KMS-11 (cell line): ENCODE results near the gene ARPC5L.

Source experiments
- H2AFZ ChIP-seq: fragments of 200-600 bp; sonication (generic); 2 replicates; pipeline ENCODE4 v1.6.1; 2016; ENCODE audit warnings: antibody characterized with exemption, mixed run types, low read depth
- H3K27ac ChIP-seq: fragments of 200-600 bp; sonication (generic); 2 replicates; pipeline ENCODE4 v1.6.1; 2016; ENCODE audit warnings: mild to moderate bottlenecking, mixed run types
- H3K27me3 ChIP-seq: fragments of 200-600 bp; sonication (generic); 2 replicates; pipeline ENCODE4 v1.6.1; 2017; ENCODE audit warnings: mild to moderate bottlenecking, low read depth, mixed run types, moderate library complexity; ENCODE audit not compliant: insufficient read depth
- H3K36me3 ChIP-seq: fragments of 200-600 bp; sonication (generic); 2 replicates; pipeline ENCODE4 v1.6.1; 2017; ENCODE audit warnings: mild to moderate bottlenecking, mixed run types; ENCODE audit not compliant: insufficient read depth
- H3K4me1 ChIP-seq: fragments of 200-600 bp; sonication (generic); 2 replicates; pipeline ENCODE4 v1.6.1; 2016; ENCODE audit warnings: mild to moderate bottlenecking, low read depth, mixed run types; ENCODE audit not compliant: poor library complexity, severe bottlenecking
- H3K4me2 ChIP-seq: fragments of 200-600 bp; sonication (generic); 2 replicates; pipeline ENCODE4 v1.7.0; 2016; ENCODE audit warnings: mild to moderate bottlenecking, mixed run types
- H3K4me3 ChIP-seq: fragments of 200-600 bp; sonication (generic); IDR thresholded peaks from 2 replicates; pipeline ENCODE4 v1.6.1; 2017; ENCODE audit warnings: low read depth, low read length, mixed read lengths; ENCODE audit not compliant: insufficient read depth
- H3K79me2 ChIP-seq: fragments of 200-600 bp; sonication (generic); 2 replicates; pipeline ENCODE4 v1.6.1; 2016; ENCODE audit warnings: low read depth, mixed run types; ENCODE audit not compliant: insufficient read depth
- H3K9ac ChIP-seq: fragments of 200-600 bp; sonication (generic); 2 replicates; pipeline ENCODE4 v1.6.1; 2016; ENCODE audit warnings: mild to moderate bottlenecking, mixed run types
- H4K20me1 ChIP-seq: fragments of 200-600 bp; sonication (generic); 2 replicates; pipeline ENCODE4 v1.6.1; 2016; ENCODE audit warnings: mild to moderate bottlenecking, mixed run types; ENCODE audit not compliant: insufficient read depth
- CTCF ChIP-seq: fragments of 200-600 bp; sonication (generic); conservative IDR thresholded peaks from 2 replicates; pipeline ENCODE4 v1.6.1; 2017; ENCODE audit warnings: low read depth, mild to moderate bottlenecking, antibody characterized with exemption, low read length, moderate library complexity, mixed read lengths

Gene ARPC5L

GRCh38 chr9:124828489-124829333 lies 33.2 kb upstream of the ARPC5L start:
- no peak for TF ChIP-seq CTCF
- no peak overlapping the region for H3K9ac ChIP-seq
- no peaks in the 10 kb centered on the region for H3K4me1 ChIP-seq
- H3K4me2 ChIP-seq = no peak overlapping the region
- no peaks in the 10 kb centered on the region for H3K79me2 ChIP-seq
- no peaks in the 10 kb centered on the region for H3K36me3 ChIP-seq
- no peak overlapping the region for H2AFZ ChIP-seq
- no peaks in the 10 kb centered on the region for H4K20me1 ChIP-seq
- no peak overlapping the region for H3K27ac ChIP-seq
- no peak overlapping the region for H3K4me3 ChIP-seq
- no peaks in the 10 kb centered on the region for H3K27me3 ChIP-seq

DNA sequence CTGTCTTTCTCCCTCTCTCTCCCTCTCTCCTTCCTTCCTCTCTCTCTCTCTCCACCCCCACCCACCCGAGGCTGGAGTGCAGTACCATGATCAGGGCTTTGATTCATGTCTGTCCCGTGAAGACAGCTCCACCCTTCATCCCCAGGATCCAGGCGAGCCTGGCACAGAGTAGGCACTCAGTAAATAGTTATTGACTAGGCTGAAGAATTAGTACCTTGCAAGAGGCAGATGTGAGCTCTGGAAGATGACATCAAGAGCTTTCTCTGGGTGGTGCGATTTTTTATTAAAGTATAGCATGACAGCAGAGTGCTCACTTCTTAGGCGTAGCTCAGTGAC lies 32.6 kb upstream of the ARPC5L start:
- Histone ChIP-seq H3K4me3 (no peak overlapping the region), H3K36me3 (no peaks in the 10 kb centered on the region), H2AFZ (no peak overlapping the region), H3K9ac (no peak overlapping the region), H3K79me2 (no peaks in the 10 kb centered on the region), H3K4me1 (no peaks in the 10 kb centered on the region), H4K20me1 (no peaks in the 10 kb centered on the region), H3K27ac (no peak overlapping the region), H3K4me2 (no peak overlapping the region), H3K27me3 (no peaks in the 10 kb centered on the region)
- TF ChIP-seq CTCF = no peak

GRCh38 chr9:124830593-124830992 lies 31.3 kb upstream of the ARPC5L start:
- no peaks in the 10 kb centered on the region for H3K27me3 ChIP-seq
- H3K4me1 ChIP-seq = no peaks in the 10 kb centered on the region
- no peak overlapping the region for H3K4me3 ChIP-seq
- no peak overlapping the region for H3K4me2 ChIP-seq
- no peak overlapping the region for H3K27ac ChIP-seq
- H2AFZ ChIP-seq = no peak overlapping the region
- H4K20me1 ChIP-seq = no peaks in the 10 kb centered on the region
- H3K9ac ChIP-seq = no peak overlapping the region
- H3K36me3 ChIP-seq = no peaks in the 10 kb centered on the region
- no peaks in the 10 kb centered on the region for H3K79me2 ChIP-seq
- TF ChIP-seq CTCF = no peak

DNA sequence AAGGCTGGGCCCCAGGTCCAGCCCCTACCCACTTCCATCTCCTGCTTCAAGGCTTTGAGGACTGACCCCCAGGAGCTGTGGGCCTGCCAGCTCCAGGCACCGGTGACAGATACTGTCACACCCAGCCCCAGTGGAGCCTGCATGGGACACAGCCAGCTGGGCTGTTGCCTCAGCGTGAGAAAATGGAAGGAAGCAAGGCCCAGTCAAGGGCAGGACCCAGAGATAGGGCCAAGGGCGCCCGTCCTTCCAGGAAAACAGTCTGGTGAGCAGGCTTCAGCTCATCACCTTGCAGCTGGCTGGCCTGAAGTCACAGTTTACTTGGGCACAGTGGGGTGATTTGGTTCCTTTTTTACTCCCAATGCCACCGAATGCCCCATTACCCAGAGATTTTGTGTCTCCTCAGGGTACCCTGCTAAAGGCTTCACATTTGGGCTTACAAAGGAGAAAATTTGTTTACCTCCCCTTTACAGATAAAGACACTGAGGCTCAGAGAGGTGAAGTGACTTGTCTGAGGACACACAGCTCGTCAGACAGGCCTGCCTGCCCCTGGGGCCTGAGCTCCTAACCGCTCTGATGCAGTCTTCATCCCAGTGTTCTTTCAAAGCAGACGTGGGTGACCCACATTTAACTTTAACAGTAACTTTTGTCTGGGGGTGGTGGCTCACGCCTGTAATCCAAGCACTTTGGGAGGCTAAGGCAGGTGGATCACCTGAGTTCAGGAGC lies 30.1 kb upstream of the ARPC5L start:
- H3K27me3 ChIP-seq = no peaks in the 10 kb centered on the region
- no peaks in the 10 kb centered on the region for H3K4me1 ChIP-seq
- H4K20me1 ChIP-seq = no peaks in the 10 kb centered on the region
- H3K27ac ChIP-seq = no peak overlapping the region
- no peak overlapping the region for H3K4me3 ChIP-seq
- no peaks in the 10 kb centered on the region for H3K79me2 ChIP-seq
- no peak overlapping the region for H2AFZ ChIP-seq
- no peak for TF ChIP-seq CTCF
- H3K4me2 ChIP-seq = no peak overlapping the region
- H3K36me3 ChIP-seq = no peaks in the 10 kb centered on the region
- no peak overlapping the region for H3K9ac ChIP-seq
